GM21515 (cell line): Measurements from ENCODE around the gene RAB13.

ENCODE experiments used
- ATAC-seq: cut with Tn5 transposase; IDR thresholded peaks from one replicate; pipeline ENCODE4 v1.9.1; 2021; ENCODE audit not compliant: unreplicated experiment

RAB13 gene

GRCh38 chr1:153934746-153935145 lies 51.4 kb downstream of the RAB13 start:
- no peak for ATAC-seq

- ATAC-seq: no peak
Observed at GRCh38 chr1:153933955-153934354, 52.2 kb downstream of the RAB13 start.

- no peak for ATAC-seq
Observed at GRCh38 chr1:153933430-153933829, 52.7 kb downstream of the RAB13 start.

- no peak for ATAC-seq
Observed at GRCh38 chr1:153932156-153933131, 53.7 kb downstream of the RAB13 start.
